RPMI8226 (cell line): Measurements from ENCODE around the gene MIGA1.
"Not testable (repeated sequence)": the region's sequence is repeated elsewhere in the genome, so short reads cannot be mapped to it uniquely, and the experiment has no call there.

Experiments used
- DNase-seq: peaks from one replicate; pipeline ENCODE4 v3.0.0-alpha.2; 2015

The MIGA1 gene

DNA sequence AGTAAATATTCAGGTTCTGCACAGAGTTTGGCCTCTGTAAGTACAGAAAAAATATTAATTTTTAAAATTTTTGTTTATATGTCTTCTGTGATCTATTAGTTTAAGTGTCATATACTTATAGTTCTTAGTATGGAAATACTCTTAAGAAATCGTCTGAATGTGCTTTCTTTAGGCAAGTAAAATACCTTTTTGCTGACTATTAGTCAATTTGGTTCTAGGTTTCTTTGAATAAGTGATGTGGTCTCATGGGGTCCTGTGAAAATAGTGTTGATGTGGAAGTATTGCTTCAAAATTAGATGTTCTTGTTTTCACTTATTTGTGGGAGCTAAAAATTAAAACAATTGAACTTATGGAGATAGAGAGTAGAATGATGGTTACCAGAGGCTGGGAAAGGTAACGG is 23.9 kb downstream of the MIGA1 start:
- DNase-seq = no peak

DNA sequence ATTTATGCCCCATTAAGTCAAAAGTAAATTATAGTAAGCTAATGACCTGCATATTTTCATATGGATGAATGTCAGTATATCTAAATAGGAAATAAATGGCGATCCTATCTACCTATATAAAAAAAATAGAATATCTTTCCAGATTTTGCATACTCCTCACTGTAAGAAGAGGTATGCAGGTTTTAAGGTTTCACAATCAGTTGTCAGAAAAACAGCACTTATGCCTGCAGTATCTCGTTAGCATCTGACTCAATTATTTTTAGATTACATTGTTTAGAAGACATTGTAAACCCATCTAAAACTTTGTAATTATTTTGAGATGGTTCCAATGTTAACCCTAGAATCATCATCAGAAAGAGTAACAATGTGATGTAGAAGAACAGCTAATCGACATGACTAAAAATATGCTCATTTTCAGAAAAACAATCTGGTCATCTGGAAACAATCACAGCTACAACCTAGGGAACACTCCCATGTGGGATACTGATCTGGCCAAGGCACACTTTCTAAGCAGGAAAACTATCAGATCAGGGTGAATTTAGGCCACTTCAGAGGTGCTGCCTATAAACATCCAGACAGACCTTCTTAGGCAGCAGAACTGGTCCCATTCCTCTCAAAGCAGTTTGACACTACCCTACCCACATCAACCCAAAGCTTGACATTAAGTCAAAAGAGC is 30.5 kb downstream of the MIGA1 start:
- not testable (repeated sequence) for DNase-seq

DNA sequence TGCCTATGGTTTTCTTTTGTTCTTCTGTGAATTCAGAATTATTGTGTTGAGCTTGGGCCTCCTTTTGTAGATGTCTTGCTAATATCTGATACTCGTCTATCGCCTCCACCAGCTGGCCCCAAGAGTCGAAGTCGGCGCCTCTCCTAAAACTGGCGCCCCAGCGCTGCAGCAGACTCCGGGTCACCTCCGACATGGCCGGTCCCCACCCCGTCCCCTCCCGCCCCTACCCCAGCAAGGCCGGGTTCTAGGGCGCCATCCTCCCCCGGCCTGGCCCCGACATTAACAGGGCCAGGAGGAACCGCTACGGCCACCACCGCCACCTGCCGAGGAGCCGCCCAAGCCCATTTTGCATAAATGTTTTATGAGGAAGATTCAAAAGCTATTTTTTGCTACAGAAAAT is 32.1 kb downstream of the MIGA1 start:
- DNase-seq = not testable (repeated sequence)

DNA sequence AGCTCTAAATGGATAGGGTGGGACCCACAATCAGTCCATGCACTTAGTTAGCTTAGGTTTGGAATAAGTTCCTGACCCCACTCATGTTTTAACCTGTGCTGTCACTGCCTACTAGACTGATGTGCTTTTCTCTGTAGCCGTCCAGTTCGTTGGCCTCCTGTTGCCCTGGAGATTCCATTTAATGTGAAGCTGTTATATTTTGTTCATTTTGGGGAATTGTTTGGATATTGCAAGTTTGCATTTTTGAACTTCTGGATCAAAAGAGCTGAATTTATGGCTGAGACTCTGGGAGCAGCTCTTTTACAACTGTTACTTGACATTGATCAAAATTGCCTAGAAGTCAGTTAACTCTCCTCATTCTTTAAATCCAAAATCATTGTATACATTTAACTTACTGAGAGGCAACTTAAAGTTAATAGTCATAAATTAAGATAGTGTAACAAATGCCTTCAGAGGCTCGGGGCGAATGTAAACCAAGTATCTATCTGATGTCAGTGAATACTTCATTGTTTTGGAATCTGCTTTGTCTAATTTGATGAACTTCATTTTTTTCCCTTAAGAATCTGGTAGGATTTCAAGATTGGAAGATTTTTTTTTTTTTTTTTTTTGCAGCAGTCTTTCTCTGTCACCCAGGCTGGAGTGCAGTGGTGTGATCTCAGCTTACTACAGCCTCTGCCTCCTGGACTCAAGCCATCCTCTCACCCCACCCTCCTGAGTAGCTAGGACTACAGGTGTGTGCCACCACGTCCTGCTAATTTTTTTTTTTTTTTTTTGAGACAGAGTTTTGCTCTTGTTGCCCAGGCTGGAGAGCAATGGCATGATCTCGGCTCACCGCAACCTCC is 38.1 kb downstream of the MIGA1 start:
- no peak for DNase-seq

DNA sequence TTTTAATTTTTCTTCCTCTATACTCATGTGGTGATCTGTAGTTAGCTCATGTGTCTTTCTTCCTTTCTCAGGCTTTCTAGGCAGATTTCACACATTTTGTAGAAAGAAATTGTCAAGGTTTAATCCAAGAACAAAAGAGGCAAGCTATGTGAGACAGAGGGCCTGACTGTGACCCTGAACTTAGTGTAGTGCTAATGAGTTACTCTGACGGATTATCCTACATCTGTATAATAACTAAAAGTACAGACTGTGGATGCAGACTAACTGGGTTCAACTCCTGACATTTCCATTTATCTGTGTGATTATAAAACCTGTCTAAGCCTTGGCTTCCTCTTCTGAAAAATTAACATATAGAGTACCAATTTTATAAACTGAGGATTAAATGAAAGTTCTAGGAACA is 40.7 kb downstream of the MIGA1 start:
- no peak for DNase-seq

DNA sequence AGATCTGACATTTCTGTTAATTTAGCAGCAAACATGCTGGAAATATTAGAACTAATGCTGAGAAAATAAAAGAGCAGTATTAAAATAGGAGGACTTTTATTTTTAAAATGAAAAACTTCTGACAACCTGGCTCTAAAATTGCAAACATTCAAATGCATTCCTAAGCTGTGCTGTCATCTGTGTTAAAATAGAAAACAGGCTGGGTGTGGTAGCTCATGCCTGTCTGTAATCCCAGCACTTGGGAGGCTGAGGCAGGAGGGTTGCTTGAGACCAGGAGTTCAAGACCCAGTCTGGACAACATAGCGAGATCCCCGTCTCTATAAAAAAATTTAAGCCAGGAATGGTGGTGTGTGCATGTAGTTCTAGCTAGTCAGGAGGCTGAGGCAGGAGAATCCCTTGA is 44.6 kb downstream of the MIGA1 start:
- no peak for DNase-seq

DNA sequence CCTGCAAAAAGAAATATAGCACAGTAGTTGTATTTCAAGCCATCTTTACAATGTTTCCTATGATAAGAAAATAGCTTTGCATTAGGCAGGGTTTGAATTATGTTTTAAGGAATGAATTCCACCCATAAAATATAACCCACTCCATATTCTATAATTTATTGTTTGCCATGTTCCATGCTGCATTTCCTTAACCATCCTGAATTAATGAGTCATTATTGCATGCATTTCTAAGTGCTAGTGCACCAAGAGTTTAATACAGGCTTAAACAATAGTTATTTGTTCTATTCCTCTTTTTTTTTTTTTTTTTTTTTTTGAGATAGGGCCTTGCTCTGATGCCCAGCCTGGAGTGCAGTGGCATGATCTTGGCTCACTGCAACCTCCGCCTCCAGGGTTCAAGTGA is 45.2 kb downstream of the MIGA1 start:
- DNase-seq = no peak

DNA sequence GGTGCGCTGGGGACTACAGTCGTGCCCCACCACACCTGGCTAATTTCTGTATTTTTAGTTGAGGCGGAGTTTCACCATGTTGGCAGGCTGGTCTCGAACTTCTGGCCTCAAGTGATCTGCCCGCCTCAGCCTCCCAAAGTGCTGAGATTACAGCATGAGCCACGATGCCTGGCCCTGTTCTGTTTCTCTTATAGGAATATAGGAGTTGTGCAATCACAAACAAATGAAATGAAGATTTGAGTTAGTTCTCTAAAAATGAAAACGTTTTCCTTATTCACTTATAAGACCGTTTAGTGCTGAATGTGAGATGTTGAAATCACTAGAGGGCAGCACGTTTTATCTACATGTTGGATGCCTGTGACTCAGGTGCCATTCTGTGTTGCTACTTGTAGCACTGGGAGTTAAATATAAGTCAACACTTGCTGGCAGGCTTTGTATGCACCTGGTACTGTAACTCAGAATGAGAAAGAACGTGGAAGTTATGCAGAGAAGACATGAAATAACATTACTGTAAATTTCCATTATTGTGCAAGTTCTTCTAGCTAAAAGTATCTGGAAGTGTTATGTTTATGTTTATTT is 45.8 kb downstream of the MIGA1 start:
- DNase-seq = peak; percentile 6

DNA sequence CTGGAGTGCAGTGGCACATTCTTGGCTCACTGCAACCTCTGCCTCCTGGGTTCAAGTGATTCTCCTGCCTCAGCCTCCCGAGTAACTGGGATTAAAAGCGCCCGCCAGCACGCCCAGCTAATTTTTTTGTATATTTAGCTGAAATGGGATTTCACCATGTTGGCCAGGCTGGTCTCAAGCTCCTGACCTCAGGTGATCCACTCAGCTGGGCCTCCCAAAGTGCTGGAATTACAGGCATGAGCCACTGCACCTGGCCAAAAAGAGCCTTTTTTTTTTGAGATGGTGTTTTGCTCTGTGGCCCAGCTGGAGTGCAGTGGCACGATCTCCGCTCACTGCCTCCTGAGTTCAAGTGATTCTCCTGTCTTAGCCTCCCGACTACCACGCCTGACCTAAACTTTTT is 47.4 kb downstream of the MIGA1 start:
- DNase-seq = not testable (repeated sequence)

DNA sequence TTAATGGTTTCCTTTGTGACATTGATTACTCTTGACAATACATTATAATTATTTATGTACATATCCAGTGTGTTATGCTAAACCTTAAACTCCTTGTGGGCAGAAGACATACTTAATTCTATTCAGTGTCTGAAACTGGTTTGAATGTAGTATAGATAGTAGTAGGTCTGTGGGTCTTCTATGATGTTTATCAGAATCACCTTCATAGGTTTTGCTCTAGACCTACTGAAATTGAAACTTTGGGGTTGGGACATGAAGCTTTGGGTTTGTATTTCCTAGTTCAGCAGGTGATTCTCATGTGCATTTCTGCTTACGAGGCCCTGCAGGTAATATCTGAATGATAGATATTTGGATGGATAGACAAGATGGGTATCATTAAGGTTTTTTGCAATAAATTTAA is 48.6 kb downstream of the MIGA1 start:
- no peak for DNase-seq

DNA sequence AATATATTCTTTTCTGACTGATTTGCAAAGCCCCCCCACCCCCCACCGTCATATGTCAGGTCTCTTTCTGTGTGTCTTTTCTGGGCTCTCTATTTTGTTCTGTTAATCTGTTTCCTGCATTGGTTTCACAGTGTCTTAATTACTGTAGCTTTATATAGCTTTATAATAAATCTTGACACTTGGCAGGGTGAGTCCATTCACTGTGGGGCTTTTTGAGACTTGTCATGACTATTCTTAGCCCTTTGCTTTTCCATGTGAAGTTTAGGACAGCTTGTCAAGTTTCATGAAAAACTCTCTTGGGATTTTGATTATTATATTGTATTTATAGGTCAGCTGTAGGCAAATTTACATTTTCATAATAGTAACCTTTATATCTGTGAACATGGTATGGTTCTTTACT is 50.4 kb downstream of the MIGA1 start:
- no peak for DNase-seq

DNA sequence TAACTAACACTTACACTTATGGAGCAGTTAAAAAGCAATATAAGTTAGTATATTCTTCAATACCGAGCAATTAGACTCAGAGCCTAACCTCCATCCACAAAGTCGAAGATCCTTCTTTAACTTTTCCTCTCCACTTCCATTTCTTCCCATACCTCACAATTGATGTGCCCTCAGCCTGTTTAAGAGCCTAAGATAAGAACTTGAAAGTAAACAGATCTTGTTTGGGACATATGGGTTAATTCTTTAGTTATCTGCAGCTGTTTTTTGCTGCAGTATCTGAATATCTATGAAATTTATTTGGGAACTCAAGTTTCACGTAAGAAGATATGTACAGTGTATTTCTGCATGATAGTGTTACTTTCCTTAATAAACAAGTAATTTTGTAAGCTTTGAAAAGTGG is 51.5 kb downstream of the MIGA1 start:
- DNase-seq = no peak

DNA sequence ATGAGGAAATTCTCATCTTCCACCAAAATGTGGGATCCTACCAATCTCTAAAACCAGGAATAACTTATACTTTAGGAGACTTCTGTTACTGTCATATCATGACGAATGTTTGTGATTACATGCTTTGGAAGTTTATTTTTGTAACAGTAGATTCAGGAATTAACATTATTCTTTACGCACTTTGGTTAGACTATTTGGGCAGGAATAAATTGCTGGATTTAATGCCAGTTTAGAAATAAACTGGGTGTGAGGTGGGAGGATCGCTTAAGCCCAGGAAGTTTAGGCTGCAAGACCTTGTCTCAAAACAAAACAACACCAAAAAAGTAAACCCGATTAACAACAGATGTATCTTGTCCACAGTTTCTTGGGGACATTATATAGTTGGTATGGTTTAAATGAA is 52.1 kb downstream of the MIGA1 start:
- no peak for DNase-seq

DNA sequence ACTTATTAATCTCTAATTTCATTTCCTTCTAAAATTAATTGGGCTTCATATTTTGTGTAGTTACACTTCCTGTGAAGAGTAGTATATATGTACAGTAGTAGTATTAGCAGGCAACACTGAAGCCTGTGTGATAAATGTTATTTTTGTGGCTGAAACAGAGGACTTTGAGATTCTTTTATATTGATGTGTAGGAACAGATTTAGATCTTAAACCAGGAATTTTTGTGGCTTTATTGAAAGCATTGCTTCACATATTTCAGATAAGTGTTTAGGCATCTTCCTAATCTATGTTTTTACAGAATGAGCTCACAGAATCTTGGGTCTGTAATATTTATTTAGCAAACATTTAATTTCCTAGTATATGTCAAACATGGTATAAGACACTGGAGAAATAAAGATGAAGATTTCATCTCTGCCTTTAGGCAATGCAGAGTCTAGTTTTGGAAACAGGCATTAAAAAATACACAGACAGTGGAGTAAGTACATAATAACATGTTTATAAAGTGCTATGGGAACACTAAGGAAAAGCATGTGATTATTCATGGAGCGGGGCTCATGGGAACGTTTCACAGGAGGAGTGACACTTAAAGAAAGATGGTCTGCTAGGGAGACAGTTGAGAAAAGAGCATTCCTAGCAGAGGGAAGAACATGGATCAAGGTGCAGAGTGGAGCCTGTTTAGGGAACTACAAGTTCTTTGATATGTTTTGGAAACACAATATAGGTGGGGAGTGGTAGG is 52.7 kb downstream of the MIGA1 start:
- no peak for DNase-seq

DNA sequence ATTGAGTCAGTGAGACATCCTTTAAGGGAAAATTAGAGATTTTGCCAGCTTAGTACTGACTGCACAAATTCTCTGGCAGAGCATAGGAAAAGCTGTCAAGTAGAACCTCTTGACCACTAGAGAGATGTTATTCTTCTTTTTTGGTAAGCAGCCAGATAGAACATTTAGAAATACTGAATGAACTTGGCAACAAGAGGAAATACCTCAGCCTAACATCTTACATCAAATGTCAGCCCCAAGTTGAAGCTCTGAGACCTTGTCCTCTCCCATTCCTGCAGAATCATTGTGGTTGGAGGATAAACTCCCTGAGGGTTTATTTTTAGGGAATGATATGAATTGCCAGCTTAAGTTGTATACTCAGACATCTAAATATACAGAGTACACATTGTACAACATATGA is 53.5 kb downstream of the MIGA1 start:
- DNase-seq = no peak

DNA sequence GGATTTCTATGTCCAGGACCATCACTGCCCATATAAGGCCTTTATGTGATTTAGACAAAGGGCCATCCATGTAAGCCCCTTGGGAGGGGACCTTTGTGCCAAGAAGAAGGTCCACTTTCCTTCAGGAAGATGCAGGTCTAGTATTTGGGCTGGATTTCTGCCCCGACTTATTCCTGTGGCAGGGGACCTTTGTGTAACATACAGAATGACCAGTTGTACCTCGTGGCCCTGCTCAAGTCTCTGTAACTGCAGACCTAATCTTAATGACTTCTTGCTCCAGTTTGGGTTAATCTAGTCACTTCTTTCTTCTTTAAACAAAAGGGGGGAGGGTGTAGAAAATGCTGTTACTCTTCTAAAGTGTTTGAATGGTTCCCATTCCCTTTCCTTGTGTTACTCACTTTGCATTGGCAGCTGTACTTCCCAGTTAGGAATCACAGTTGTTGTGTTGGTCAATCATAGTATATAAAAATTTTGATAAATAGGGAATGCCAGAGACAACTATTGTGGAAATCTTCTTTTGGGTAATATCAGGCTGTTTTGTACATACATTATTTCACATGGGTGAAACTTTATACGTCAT is 54.2 kb downstream of the MIGA1 start:
- no peak for DNase-seq

DNA sequence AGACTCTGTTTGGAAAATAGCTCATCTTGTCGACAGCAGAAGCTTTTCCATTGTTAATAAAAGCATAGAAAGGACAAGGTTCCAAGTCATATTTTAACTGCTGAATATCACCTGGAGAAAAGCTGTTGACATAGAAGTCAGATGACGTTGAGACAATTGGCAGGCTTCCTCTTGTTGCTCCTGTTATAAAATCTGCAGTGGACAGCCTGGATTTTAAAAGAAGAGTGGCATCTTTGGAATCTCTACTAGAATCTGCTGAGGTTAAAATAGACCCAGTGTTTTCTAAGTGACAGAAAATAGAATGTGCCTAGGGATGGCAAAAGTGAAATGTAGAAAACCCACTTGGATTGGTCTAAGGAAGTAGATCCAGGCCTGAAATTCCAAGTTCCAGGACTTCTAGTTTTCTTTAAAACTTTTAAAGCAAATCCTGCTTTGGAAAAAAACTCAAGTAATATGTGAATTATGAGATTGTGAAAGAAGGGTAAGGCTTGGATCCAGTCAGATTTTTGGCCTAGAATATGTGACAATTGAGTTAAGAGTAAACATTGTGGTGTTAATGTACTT is 55.4 kb downstream of the MIGA1 start:
- no peak for DNase-seq

DNA sequence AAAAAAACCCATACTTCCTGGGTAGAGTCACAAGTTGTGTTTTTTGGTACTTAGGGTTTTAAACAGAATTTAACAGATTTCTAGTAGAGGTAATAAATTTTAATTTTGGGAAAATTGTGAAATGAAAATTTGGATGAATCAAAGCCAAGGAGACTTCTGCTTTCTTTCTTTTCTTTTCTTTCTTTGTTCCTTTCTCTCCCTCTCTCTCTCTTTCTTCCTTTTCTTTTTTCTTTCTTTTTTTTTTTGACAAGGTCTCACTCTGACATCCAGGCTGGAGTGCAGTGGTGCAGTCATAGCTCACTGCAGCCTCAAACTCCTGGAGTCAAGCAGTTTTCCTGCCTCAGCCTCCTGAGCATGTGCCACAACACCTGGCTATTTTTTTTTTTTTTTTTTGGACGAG is 62.1 kb downstream of the MIGA1 start:
- DNase-seq = no peak

DNA sequence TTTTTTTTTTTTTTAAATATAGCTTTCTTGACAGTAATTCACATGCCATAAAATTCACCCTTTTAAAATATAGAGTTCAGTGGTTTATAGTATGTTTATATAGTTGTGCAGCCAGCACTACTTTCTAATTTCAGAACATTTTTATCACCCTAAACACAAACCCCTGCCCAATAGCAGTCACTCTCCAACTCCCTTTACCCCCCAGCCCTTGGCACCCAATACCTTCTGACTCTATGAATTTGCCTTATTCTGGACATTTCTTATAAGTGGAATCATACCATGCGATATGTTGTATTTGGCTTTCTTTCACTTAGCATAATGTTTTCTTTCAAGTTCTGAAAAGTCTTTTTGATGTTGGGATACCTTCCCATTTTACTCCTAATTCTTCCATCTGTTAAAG is 66.5 kb downstream of the MIGA1 start:
- DNase-seq = no peak

DNA sequence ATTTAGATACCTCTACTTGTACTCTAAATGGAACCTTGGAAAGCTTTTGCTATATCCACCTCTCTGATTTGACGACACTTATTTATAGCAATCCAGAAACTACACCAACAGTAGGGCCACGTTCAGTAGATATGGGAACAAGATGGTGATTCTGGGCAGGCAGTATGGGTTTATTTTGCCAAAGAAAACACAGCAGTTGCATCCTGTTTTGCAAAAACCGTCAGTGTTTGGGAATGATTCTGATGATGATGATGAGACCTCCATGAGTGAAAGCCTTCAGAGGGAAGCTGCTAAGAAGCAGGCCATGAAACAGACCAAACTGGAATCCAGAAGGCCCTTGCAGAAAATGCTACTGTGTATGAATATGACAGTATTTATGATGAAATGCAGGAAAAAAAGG is 67.5 kb downstream of the MIGA1 start:
- no peak for DNase-seq

DNA sequence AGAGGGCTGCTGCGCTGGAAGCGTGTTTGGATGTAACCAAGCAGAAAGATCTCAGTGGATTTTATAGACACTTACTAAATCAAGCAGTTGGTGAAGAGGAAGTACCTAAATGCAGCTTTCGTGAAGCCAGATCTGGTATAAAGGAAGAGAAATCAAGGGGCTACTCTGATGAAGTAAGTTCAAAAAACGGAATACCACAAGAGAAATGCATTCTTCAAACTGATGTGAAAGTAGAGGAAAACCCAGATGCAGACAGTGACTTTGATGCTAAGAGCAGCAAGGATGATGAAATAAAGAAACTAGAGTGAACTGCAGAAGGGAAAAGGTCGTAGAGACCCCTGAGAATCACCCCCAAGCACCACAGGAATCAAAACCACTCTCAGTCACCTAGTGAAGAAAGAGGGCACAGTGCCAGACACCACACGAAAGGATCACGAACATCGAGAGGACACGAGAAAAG is 68.2 kb downstream of the MIGA1 start:
- DNase-seq = no peak

DNA sequence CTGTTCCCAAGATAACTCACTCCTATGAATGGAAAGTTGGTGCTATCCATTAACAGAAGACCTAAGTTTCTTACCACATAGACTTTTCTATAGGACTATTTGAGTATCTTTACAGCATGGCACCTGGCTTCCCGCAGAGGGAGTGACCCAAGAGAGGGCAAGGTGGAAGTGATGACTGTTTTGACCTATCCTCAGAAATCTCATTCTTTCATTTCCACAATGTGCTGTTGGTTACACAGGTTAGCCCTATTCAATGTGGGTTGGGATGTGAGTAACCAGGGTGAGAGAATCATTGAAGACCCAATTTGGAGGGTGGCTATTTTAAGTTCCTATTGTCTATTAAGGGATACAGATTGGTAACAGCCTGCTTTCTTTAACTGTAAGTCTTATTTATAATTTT is 70.6 kb downstream of the MIGA1 start:
- no peak for DNase-seq

DNA sequence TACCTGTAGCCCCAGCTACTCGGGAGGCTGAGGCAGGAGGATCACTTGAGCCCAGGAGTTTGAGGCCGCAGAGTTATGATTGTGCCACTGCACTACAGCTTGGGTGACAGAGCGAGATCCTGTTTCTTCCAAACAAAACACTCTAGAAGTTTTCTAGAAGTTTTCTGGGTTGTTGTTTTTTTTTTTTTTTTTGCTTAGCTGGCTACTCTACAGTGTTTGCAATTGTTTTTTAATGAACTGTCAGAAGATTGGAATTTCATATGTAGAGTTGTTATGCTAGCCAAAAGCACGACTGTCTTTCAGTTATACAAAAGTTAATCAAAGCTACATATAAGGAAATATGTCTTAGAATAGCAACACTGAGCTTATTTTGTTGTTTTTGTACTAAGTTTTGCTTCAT is 78.1 kb downstream of the MIGA1 start:
- DNase-seq = no peak
